Measurements from ENCODE around the gene ATF5. TPM values are rescaled to one million over a fixed set of nuclear protein-coding genes. Genes with fewer than 3 reads are reported as not detected.

ATF5 gene
- total and polyA plus RNA-seq, 2 donors (not counting 1 experiment from before 2014, with no cell fraction given): 7.4 to 7.9 TPM

DNA sequence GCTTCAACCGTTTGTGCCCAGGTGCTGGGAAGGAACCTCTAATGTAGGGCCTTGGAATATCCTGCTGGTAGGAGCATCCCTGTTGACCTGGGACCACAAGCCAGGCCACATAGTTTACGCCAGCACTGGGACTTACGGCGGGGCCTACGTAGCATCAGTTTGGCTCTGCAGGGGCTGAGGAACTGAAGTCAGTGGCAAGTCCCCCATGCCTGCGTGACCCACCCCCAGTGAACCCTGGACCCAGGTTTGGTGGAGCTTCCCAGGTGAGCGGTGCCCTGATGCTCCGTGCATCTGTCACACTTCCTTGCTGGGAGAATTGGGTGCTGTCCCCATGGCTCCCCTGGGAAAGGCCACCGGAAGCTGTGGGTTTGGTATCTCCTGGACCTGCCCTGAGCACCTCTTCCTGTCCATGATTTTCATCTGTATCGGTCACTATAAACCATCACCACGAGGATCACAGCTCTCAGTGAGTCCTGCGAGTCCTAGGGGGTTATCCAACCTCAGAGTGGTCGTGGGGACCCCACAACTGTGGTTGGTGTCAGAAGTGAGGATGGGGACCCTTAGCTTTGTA is 22.0 kb downstream of the ATF5 start:
- Histone ChIP-seq H3K4me3 (replicated peaks in 1 of 4; ENCODE audit: control extremely low read depth in 1 of 4, insufficient read depth in 1 of 4, low read depth in 3 of 4, low read length in 4 of 4) (no peak overlapping the region), H3K27ac (ENCODE audit: insufficient read depth, low read length) (no peak overlapping the region), H3K4me2 (ENCODE audit: extremely low read depth, insufficient read depth, low read length) (no peak overlapping the region), H3K4me1 (ENCODE audit: control insufficient read depth, extremely low read depth, insufficient read depth, low read length) (peaks cover 5% of the 10 kb centered on the region), H3K9ac (ENCODE audit: insufficient read depth, low read length) (no peak overlapping the region), H3K79me2 (ENCODE audit: control insufficient read depth, insufficient read depth, low read length) (no peaks in the 10 kb centered on the region), H3K36me3 (ENCODE audit: control insufficient read depth, insufficient read depth, low read length) (no peaks in the 10 kb centered on the region), H3K9me3 (ENCODE audit: control insufficient read depth, insufficient read depth, low read depth, low read length) (no peaks in the 10 kb centered on the region), H2AFZ (ENCODE audit: low read length) (no peak overlapping the region), H4K20me1 (ENCODE audit: control insufficient read depth, extremely low read depth, insufficient read depth, low read length) (no peaks in the 10 kb centered on the region), H3K27me3 (ENCODE audit: control insufficient read depth, insufficient read depth, low read length) (peaks cover 2% of the 10 kb centered on the region)
- no peak for DNase-seq (ENCODE audit: low read depth in 2 of 2)
- TF ChIP-seq, protein P1, sequence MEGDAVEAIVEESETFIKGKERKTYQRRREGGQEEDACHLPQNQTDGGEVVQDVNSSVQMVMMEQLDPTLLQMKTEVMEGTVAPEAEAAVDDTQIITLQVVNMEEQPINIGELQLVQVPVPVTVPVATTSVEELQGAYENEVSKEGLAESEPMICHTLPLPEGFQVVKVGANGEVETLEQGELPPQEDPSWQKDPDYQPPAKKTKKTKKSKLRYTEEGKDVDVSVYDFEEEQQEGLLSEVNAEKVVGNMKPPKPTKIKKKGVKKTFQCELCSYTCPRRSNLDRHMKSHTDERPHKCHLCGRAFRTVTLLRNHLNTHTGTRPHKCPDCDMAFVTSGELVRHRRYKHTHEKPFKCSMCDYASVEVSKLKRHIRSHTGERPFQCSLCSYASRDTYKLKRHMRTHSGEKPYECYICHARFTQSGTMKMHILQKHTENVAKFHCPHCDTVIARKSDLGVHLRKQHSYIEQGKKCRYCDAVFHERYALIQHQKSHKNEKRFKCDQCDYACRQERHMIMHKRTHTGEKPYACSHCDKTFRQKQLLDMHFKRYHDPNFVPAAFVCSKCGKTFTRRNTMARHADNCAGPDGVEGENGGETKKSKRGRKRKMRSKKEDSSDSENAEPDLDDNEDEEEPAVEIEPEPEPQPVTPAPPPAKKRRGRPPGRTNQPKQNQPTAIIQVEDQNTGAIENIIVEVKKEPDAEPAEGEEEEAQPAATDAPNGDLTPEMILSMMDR (conservative IDR thresholded peaks at IDR 0.05 in 1 of 2, IDR thresholded peaks at IDR 0.05 in 1 of 2; ENCODE audit: low read depth in 1 of 2, low read length in 2 of 2): no peak

DNA sequence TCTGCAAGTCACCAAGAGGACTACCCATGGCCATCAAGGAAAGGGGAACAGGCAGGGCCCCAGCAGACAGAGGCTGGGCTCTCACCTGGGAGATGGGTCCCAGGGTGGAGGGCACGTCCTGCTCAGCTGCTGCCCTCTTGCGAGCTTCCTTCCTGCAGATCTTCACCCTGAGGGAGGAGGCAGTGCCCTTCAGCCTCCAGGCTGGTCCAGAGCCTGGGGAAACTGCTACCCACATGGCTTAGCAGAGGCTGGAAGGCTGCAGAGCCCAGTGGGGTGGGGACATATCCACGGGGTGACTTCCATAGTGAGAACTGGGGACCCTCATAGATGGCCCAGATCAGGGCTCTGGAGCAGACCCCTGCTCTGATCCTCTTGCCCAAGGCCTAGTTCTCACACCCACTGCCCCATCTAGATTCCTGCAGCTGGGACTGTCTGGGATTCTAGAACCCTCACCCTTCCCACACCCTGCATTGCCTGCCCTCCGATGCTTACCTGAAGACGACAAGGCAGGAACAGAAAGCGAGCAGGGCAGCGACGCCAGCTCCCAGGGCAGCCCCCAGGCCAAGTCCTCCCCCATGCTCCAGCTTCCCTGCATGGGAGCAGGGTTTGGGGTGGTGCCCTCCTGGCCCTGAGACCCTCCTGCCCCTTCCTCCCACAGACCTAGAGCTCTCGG is 22.9 kb downstream of the ATF5 start:
- Histone ChIP-seq H3K4me3 (replicated peaks in 1 of 4; ENCODE audit: control extremely low read depth in 1 of 4, insufficient read depth in 1 of 4, low read depth in 3 of 4, low read length in 4 of 4) (no peak overlapping the region), H4K20me1 (ENCODE audit: control insufficient read depth, extremely low read depth, insufficient read depth, low read length) (no peaks in the 10 kb centered on the region), H3K9ac (ENCODE audit: insufficient read depth, low read length) (no peak overlapping the region), H3K36me3 (ENCODE audit: control insufficient read depth, insufficient read depth, low read length) (no peaks in the 10 kb centered on the region), H3K27ac (ENCODE audit: insufficient read depth, low read length) (no peak overlapping the region), H2AFZ (ENCODE audit: low read length) (no peak overlapping the region), H3K4me1 (ENCODE audit: control insufficient read depth, extremely low read depth, insufficient read depth, low read length) (peaks cover 5% of the 10 kb centered on the region), H3K9me3 (ENCODE audit: control insufficient read depth, insufficient read depth, low read depth, low read length) (no peaks in the 10 kb centered on the region), H3K79me2 (ENCODE audit: control insufficient read depth, insufficient read depth, low read length) (no peaks in the 10 kb centered on the region), H3K4me2 (ENCODE audit: extremely low read depth, insufficient read depth, low read length) (no peak overlapping the region), H3K27me3 (ENCODE audit: control insufficient read depth, insufficient read depth, low read length) (peaks cover 2% of the 10 kb centered on the region)
- DNase-seq (ENCODE audit: low read depth in 2 of 2): no peak
- TF ChIP-seq EZH2 (IDR thresholded peaks at IDR 0.05; ENCODE audit: low read length, missing control alignments): no peak
- TF ChIP-seq, protein P1 (conservative IDR thresholded peaks at IDR 0.05 in 1 of 2, IDR thresholded peaks at IDR 0.05 in 1 of 2; ENCODE audit: low read depth in 1 of 2, low read length in 2 of 2): no peak

DNA sequence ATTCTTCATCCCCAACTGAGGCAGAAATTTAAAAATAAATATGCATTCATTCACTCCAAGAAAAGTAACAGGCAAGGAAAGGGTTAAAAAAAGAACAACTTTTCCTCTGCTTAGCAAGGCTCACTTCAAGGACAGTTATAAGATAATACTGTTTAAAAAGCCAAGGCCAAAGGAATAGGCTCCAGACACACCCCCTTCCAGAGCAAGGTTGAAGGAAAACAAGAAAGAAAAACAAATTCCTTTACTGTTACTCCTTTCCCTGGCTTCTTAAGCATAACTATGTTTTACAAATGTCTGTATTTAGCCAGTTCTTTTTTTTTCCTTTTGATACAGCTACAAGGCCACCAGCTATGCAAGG is 23.5 kb downstream of the ATF5 start:
- no peak for DNase-seq (ENCODE audit: low read depth in 2 of 2)
- TF ChIP-seq, protein P1 (conservative IDR thresholded peaks at IDR 0.05 in 1 of 2, IDR thresholded peaks at IDR 0.05 in 1 of 2; ENCODE audit: low read depth in 1 of 2, low read length in 2 of 2): no peak
- no peak for TF ChIP-seq EZH2 (IDR thresholded peaks at IDR 0.05; ENCODE audit: low read length, missing control alignments)
- no peak overlapping the region for H3K4me3 ChIP-seq (replicated peaks in 1 of 4; ENCODE audit: control extremely low read depth in 1 of 4, insufficient read depth in 1 of 4, low read depth in 3 of 4, low read length in 4 of 4)
- H2AFZ ChIP-seq (ENCODE audit: low read length): no peak overlapping the region
- H4K20me1 ChIP-seq (ENCODE audit: control insufficient read depth, extremely low read depth, insufficient read depth, low read length): no peaks in the 10 kb centered on the region
- no peaks in the 10 kb centered on the region for H3K9me3 ChIP-seq (ENCODE audit: control insufficient read depth, insufficient read depth, low read depth, low read length)
- no peak overlapping the region for H3K9ac ChIP-seq (ENCODE audit: insufficient read depth, low read length)
- H3K4me2 ChIP-seq (ENCODE audit: extremely low read depth, insufficient read depth, low read length): no peak overlapping the region
- H3K4me1 ChIP-seq (ENCODE audit: control insufficient read depth, extremely low read depth, insufficient read depth, low read length): peaks cover 5% of the 10 kb centered on the region
- H3K79me2 ChIP-seq (ENCODE audit: control insufficient read depth, insufficient read depth, low read length): no peaks in the 10 kb centered on the region
- H3K27ac ChIP-seq (ENCODE audit: insufficient read depth, low read length): no peak overlapping the region
- peaks cover 2% of the 10 kb centered on the region for H3K27me3 ChIP-seq (ENCODE audit: control insufficient read depth, insufficient read depth, low read length)
- H3K36me3 ChIP-seq (ENCODE audit: control insufficient read depth, insufficient read depth, low read length): no peaks in the 10 kb centered on the region

Data from fibroblast of lung (primary cell).